Activated B cell treated with CpG ODN at 0.5 μM for 24 hours (primary cell): ENCODE data around the gene ALAS1. TPM values are rescaled to one million over a fixed set of nuclear protein-coding genes. Genes with fewer than 3 reads are reported as not detected.
"Not testable (repeated sequence)": the region's sequence is repeated elsewhere in the genome, so short reads cannot be mapped to it uniquely, and the experiment has no call there.

ENCODE experiments used
- ATAC-seq: fragments of 200-7000 bp; cut with Tn5 transposase; one replicate; pipeline ENCODE4 v1.10.0; 2021; ENCODE audit warnings: low read depth, mild to moderate bottlenecking, moderate library complexity
- CTCF ChIA-PET: fragments of 350-600 bp; sonication (Branson Sonifier 250); formaldehyde crosslinking; loops from one replicate; lab custom pipeline; 2021; ENCODE audit warnings: antibody characterized with exemption; lab: Charles Lee
- POLR2A ChIA-PET: fragments of 350-600 bp; sonication (Branson Sonifier 250); formaldehyde crosslinking; loops from one replicate; lab custom pipeline; 2021; ENCODE audit warnings: antibody characterized with exemption; lab: Charles Lee
- DNase-seq: peaks from one replicate; pipeline ENCODE4 v3.0.0; 2022
- H3K27ac Mint-ChIP-seq: one replicate; pipeline ENCODE4 v1.8.0; 2020; ENCODE audit warnings: mixed read lengths
- H3K27me3 Mint-ChIP-seq: one replicate; pipeline ENCODE4 v1.8.0; 2021; ENCODE audit warnings: mixed read lengths
- H3K36me3 Mint-ChIP-seq: one replicate; pipeline ENCODE4 v1.8.0; 2021; ENCODE audit warnings: low read depth, mixed read lengths
- H3K4me1 Mint-ChIP-seq: one replicate; pipeline ENCODE4 v1.8.0; 2021; ENCODE audit warnings: mixed read lengths
- H3K4me3 Mint-ChIP-seq: one replicate; pipeline ENCODE4 v1.8.0; 2020; ENCODE audit warnings: mild to moderate bottlenecking, mixed read lengths
- H3K9me3 Mint-ChIP-seq: one replicate; pipeline ENCODE4 v1.8.0; 2020; ENCODE audit warnings: mixed read lengths
- intact Hi-C: fragments of 100-400 bp; cut with micrococcal nuclease; formaldehyde crosslinking; loops from one replicate; pipeline ENCODE4 v1.15.1; 2024
- total RNA-seq: library from RNA; stranded (reverse); gene quantifications from 2 replicates; pipeline ENCODE4 v1.2.3, GENCODE V29; 2022
- TF ChIP-seq, protein P1 (sequence below): fragments of 200-600 bp; IDR thresholded peaks from one replicate; pipeline ENCODE4 v1.8.0; 2022; ENCODE audit warnings: antibody characterized with exemption, mild to moderate bottlenecking

The ALAS1 gene
- total RNA-seq, 1 donor from 2014 or later: 27.6 TPM

- intact Hi-C loops: no loop called here
- H3K4me3 Mint-ChIP-seq: no peak overlapping the region
- no peak overlapping the region for H3K27ac Mint-ChIP-seq
- peaks cover 4% of the 10 kb centered on the region for H3K4me1 Mint-ChIP-seq
- no peaks in the 10 kb centered on the region for H3K9me3 Mint-ChIP-seq
- DNase-seq: no peak
- TF ChIP-seq, protein P1, sequence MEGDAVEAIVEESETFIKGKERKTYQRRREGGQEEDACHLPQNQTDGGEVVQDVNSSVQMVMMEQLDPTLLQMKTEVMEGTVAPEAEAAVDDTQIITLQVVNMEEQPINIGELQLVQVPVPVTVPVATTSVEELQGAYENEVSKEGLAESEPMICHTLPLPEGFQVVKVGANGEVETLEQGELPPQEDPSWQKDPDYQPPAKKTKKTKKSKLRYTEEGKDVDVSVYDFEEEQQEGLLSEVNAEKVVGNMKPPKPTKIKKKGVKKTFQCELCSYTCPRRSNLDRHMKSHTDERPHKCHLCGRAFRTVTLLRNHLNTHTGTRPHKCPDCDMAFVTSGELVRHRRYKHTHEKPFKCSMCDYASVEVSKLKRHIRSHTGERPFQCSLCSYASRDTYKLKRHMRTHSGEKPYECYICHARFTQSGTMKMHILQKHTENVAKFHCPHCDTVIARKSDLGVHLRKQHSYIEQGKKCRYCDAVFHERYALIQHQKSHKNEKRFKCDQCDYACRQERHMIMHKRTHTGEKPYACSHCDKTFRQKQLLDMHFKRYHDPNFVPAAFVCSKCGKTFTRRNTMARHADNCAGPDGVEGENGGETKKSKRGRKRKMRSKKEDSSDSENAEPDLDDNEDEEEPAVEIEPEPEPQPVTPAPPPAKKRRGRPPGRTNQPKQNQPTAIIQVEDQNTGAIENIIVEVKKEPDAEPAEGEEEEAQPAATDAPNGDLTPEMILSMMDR: no peak
- ChIA-PET POLR2A (no interaction called here), CTCF (no interaction called here)
- no peak for ATAC-seq
- H3K36me3 Mint-ChIP-seq: no peaks in the 10 kb centered on the region
- H3K27me3 Mint-ChIP-seq: no peaks in the 10 kb centered on the region
These were observed 20.3 kb upstream of the ALAS1 start for GRCh38 chr3:52177701-52178042.

- CTCF ChIA-PET, H3K4me3 Mint-ChIP-seq, H3K27ac Mint-ChIP-seq: not testable (repeated sequence)
These were observed 19.8 kb upstream of the ALAS1 start for GRCh38 chr3:52178126-52178525.

GRCh38 chr3:52178537-52178936, 19.4 kb upstream of the ALAS1 start:
- Mint-ChIP-seq H3K4me3 (no peak overlapping the region), H3K4me1 (peaks cover 4% of the 10 kb centered on the region), H3K9me3 (no peaks in the 10 kb centered on the region), H3K27ac (no peak overlapping the region), H3K27me3 (no peaks in the 10 kb centered on the region), H3K36me3 (no peaks in the 10 kb centered on the region)
- intact Hi-C loops: no loop called here
- CTCF ChIA-PET: no interaction called here
- DNase-seq: no peak
- TF ChIP-seq, protein P1: no peak
- no peak for ATAC-seq
- POLR2A ChIA-PET: interaction anchor here (0.7 kb wide), 1 partner anchor 196 kb away, joined by 6 read pairs; no protein-coding TSS in a partner anchor

More at GRCh38 chr3:52178126-52178525, 19.8 kb upstream of the ALAS1 start:
- H3K27me3 Mint-ChIP-seq, DNase-seq, H3K36me3 Mint-ChIP-seq, H3K4me1 Mint-ChIP-seq, ATAC-seq, intact Hi-C loops, H3K9me3 Mint-ChIP-seq: not testable (repeated sequence)
- POLR2A ChIA-PET: interaction anchor here (0.7 kb wide), 1 partner anchor 195 kb away, joined by 6 read pairs; no protein-coding TSS in a partner anchor

DNA sequence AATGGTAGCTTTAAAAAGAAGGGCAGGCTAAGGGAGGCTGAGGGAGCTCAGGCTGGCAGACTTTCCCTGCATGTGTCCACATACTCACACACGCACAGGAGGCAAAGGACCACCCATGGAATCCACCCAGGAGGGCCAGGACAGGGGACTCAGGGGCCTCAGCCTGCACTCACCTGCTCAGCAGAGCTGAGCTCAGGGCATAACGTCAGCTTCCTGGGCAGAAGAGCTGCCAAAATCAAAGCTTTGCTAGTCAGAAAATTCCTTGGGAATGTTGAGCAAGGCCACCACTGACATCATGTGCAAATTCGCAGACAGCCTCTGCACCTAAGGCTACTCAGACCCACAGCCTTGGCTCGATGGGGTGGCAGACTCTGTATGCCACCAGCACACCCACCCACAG, 16.4 kb upstream of the ALAS1 start:
- intact Hi-C loops: no loop called here
- Mint-ChIP-seq H3K27me3 (no peaks in the 10 kb centered on the region), H3K36me3 (no peaks in the 10 kb centered on the region), H3K4me3 (no peak overlapping the region), H3K4me1 (peaks cover 4% of the 10 kb centered on the region), H3K9me3 (no peaks in the 10 kb centered on the region), H3K27ac (no peak overlapping the region)
- no peak for DNase-seq
- ATAC-seq: no peak
- ChIA-PET CTCF (no interaction called here), POLR2A (no interaction called here)
- TF ChIP-seq, protein P1: no peak

GRCh38 chr3:52182196-52182595, 15.8 kb upstream of the ALAS1 start:
- no peaks in the 10 kb centered on the region for H3K27me3 Mint-ChIP-seq
- no peak overlapping the region for H3K27ac Mint-ChIP-seq
- H3K9me3 Mint-ChIP-seq: no peaks in the 10 kb centered on the region
- ChIA-PET CTCF (no interaction called here), POLR2A (no interaction called here)
- H3K36me3 Mint-ChIP-seq: no peaks in the 10 kb centered on the region
- H3K4me3 Mint-ChIP-seq: no peak overlapping the region
- intact Hi-C loops: no loop called here
- DNase-seq (no peak), ATAC-seq (no peak)
- TF ChIP-seq, protein P1: no peak
- peaks cover 4% of the 10 kb centered on the region for H3K4me1 Mint-ChIP-seq

DNA sequence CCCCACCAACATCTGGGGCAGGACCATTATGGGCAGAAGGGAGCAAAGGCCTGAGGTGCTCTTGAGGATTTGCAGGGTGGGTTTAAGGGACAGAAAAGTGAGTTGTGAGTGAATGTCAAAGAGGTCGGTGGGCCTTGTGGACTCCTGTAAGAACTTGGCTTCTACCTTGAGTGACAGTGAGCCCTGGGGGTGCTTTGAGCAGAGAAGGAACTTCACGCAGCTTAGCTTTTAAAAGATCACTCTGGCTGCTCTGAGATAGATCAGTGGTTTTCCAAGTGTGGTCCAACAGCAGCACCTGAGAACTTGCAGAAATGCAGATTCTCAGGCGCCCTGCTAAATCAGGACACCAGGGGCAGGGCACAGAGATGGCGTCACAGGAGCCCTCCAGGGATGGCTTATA, 15.3 kb upstream of the ALAS1 start:
- Mint-ChIP-seq H3K27me3 (no peaks in the 10 kb centered on the region), H3K36me3 (no peaks in the 10 kb centered on the region), H3K4me1 (peaks cover 4% of the 10 kb centered on the region), H3K27ac (no peak overlapping the region), H3K4me3 (no peak overlapping the region), H3K9me3 (no peaks in the 10 kb centered on the region)
- DNase-seq: no peak
- intact Hi-C loops: no loop called here
- TF ChIP-seq, protein P1: no peak
- ChIA-PET CTCF (no interaction called here), POLR2A (no interaction called here)
- no peak for ATAC-seq
